Measurements from ENCODE around the gene FADS3. TPM values are rescaled to one million over a fixed set of nuclear protein-coding genes. Genes with fewer than 3 reads are reported as not detected.

The FADS3 gene
- total and polyA plus RNA-seq, 2 of the 13 experiments (the other 11 are each of a cell fraction or from before 2014, with no cell fraction given) = 13.4 to 23.2 TPM

DNA sequence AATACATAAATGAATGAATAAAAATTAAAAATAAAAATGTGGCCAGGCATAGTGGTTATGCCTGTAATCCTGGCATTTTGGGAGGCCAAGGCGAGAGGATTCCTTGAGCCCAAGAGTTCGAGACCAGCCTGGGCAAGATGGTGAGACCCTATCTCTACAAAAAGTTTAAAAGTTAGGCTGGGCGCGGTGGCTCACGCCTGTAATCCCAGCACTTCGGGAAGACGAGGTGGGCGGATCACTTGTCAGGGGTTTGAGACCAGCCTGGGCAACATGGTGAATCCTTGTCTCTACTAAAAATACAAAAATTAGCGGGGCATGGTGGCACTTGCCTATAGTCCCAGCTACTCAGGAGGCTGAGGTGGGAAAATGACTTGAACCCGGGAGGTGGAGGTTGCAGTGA, 49.1 kb upstream of the FADS3 start:
- in situ Hi-C loops (cut with HindIII; ENCODE audit: extremely low pct_ligation_motif_present, low pct_unique_long_range_greater_than_20kb) = no loop called here
- no peak for TF ChIP-seq JARID2 (CRISPR knock-in tag; IDR thresholded peaks at IDR 0.05; ENCODE audit: insufficient replicate concordance)
- TF ChIP-seq ZNF790 (CRISPR knock-in tag; IDR thresholded peaks at IDR 0.05; ENCODE audit: borderline replicate concordance) = no peak
- TF ChIP-seq RELA (CRISPR knock-in tag; IDR thresholded peaks at IDR 0.05) = no peak
- TF ChIP-seq PAX8 (CRISPR knock-in tag; IDR thresholded peaks at IDR 0.05; ENCODE audit: borderline replicate concordance) = no peak
- no peak for TF ChIP-seq PAF1 (CRISPR knock-in tag; IDR thresholded peaks at IDR 0.05)
- TF ChIP-seq, protein P1, sequence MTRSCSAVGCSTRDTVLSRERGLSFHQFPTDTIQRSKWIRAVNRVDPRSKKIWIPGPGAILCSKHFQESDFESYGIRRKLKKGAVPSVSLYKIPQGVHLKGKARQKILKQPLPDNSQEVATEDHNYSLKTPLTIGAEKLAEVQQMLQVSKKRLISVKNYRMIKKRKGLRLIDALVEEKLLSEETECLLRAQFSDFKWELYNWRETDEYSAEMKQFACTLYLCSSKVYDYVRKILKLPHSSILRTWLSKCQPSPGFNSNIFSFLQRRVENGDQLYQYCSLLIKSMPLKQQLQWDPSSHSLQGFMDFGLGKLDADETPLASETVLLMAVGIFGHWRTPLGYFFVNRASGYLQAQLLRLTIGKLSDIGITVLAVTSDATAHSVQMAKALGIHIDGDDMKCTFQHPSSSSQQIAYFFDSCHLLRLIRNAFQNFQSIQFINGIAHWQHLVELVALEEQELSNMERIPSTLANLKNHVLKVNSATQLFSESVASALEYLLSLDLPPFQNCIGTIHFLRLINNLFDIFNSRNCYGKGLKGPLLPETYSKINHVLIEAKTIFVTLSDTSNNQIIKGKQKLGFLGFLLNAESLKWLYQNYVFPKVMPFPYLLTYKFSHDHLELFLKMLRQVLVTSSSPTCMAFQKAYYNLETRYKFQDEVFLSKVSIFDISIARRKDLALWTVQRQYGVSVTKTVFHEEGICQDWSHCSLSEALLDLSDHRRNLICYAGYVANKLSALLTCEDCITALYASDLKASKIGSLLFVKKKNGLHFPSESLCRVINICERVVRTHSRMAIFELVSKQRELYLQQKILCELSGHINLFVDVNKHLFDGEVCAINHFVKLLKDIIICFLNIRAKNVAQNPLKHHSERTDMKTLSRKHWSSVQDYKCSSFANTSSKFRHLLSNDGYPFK (CRISPR knock-in tag; IDR thresholded peaks at IDR 0.05; ENCODE audit: borderline replicate concordance) = no peak
- TF ChIP-seq, protein P2, sequence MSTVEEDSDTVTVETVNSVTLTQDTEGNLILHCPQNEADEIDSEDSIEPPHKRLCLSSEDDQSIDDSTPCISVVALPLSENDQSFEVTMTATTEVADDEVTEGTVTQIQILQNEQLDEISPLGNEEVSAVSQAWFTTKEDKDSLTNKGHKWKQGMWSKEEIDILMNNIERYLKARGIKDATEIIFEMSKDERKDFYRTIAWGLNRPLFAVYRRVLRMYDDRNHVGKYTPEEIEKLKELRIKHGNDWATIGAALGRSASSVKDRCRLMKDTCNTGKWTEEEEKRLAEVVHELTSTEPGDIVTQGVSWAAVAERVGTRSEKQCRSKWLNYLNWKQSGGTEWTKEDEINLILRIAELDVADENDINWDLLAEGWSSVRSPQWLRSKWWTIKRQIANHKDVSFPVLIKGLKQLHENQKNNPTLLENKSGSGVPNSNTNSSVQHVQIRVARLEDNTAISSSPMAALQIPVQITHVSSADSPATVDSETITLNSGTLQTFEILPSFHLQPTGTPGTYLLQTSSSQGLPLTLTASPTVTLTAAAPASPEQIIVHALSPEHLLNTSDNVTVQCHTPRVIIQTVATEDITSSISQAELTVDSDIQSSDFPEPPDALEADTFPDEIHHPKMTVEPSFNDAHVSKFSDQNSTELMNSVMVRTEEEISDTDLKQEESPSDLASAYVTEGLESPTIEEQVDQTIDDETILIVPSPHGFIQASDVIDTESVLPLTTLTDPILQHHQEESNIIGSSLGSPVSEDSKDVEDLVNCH (CRISPR knock-in tag; IDR thresholded peaks at IDR 0.05) = no peak
- TF ChIP-seq ZNF17 (CRISPR knock-in tag; IDR thresholded peaks at IDR 0.05) = no peak
- no peak for TF ChIP-seq HNRNPL (IDR thresholded peaks at IDR 0.05; ENCODE audit: low read depth, low read length)
- TF ChIP-seq ZNF333 (CRISPR knock-in tag; IDR thresholded peaks at IDR 0.05; ENCODE audit: borderline replicate concordance) = no peak
- no peak for TF ChIP-seq ZBTB38 (CRISPR knock-in tag; IDR thresholded peaks at IDR 0.05)

More for the DNA sequence above, 49.1 kb upstream of the FADS3 start:
- no peak overlapping the region for H3K9ac ChIP-seq (ENCODE audit: insufficient read depth, low read depth, low read length)
- intact Hi-C loops (cut with micrococcal nuclease; ENCODE audit: unreplicated experiment) = no loop called here
- no peaks in the 10 kb centered on the region for H3K36me3 ChIP-seq (replicated peaks in 1 of 2; ENCODE audit: control insufficient read depth in 1 of 2, insufficient read depth in 2 of 2, low read length in 2 of 2)
- no peak overlapping the region for H3K27ac ChIP-seq (ENCODE audit: extremely low read length, insufficient read depth, low read length)
- no peaks in the 10 kb centered on the region for H3K9me3 ChIP-seq (ENCODE audit: low read length)
- no peak for DNase-seq (ENCODE audit: low spot score)
- POLR2A ChIA-PET = no interaction called here
- H3K4me3 ChIP-seq (replicated peaks in 1 of 3; ENCODE audit: insufficient read depth in 1 of 3, low read depth in 2 of 3, low read length in 3 of 3) = no peak overlapping the region
- H3K79me2 ChIP-seq (ENCODE audit: insufficient read depth, low read length) = no peaks in the 10 kb centered on the region
- no peaks in the 10 kb centered on the region for H4K20me1 ChIP-seq (ENCODE audit: insufficient read depth, low read length)
- no peak overlapping the region for H3K4me2 ChIP-seq (ENCODE audit: low read depth, low read length)
- CTCF ChIA-PET (ENCODE audit: low intra/inter-chr PET ratio, low total read pairs) = no interaction called here
- H3K27me3 ChIP-seq (ENCODE audit: control insufficient read depth in 1 of 2, insufficient read depth in 2 of 2, low read length in 2 of 2) = peaks cover 1 to 11% of the 10 kb centered on the region in 2 experiments; a peak in 3 of 5 replicates
- H3K4me1 ChIP-seq (ENCODE audit: insufficient read depth, low read length) = no peaks in the 10 kb centered on the region
- BruUV-seq (replicated peaks) = no TSS peak
- ATAC-seq = no peak
- no peak overlapping the region for H2AFZ ChIP-seq (ENCODE audit: low read length)
- FAIRE-seq = no peak
- WGBS (ENCODE audit: low lambda C conversion rate) = 63% methylated on average over 10 of the region's 10 CpGs
